22Rv1 (cell line): ENCODE measurements around the gene GGA1.

Source experiments
- CTCF ChIP-seq: fragments of 450-650 bp; IDR thresholded peaks from 2 replicates; pipeline ENCODE4 v1.5.1; 2017; ENCODE audit warnings: mild to moderate bottlenecking
- ZFX ChIP-seq: fragments of 450-650 bp; IDR thresholded peaks from 2 replicates; pipeline ENCODE4 v1.6.1; 2017; ENCODE audit warnings: antibody characterized with exemption, borderline replicate concordance

GRCh38 chr22:37594237-37594636 lies 14.4 kb upstream of the GGA1 start:
- no peak for TF ChIP-seq CTCF
- TF ChIP-seq ZFX: no peak
